GM13976 (cell line): ENCODE data around the gene ASXL1.
A peak's percentile ranks its signal among the peaks of the same experiment; 100 is the strongest.
"Not testable (repeated sequence)": the region's sequence is repeated elsewhere in the genome, so short reads cannot be mapped to it uniquely, and the experiment has no call there.

ENCODE experiments used
- DNase-seq: peaks from one replicate; pipeline ENCODE4 v3.0.0; 2012; ENCODE audit warnings: low spot score
- CTCF ChIP-seq: IDR thresholded peaks from 2 replicates; pipeline ENCODE4 v1.5.1; 2012; ENCODE audit warnings: borderline replicate concordance, mild to moderate bottlenecking; ENCODE audit not compliant: insufficient read depth; ENCODE audit errors: extremely low read depth, missing control alignments, control extremely low read depth
- in situ Hi-C: fragments of 300-500 bp; cut with MboI; formaldehyde crosslinking; loops from one replicate; pipeline ENCODE4 v1.12.0; 2022; ENCODE audit warnings: low sequenced_read_pairs, mixed read lengths, inconsistent platforms; ENCODE audit not compliant: unreplicated experiment

The ASXL1 gene

DNA sequence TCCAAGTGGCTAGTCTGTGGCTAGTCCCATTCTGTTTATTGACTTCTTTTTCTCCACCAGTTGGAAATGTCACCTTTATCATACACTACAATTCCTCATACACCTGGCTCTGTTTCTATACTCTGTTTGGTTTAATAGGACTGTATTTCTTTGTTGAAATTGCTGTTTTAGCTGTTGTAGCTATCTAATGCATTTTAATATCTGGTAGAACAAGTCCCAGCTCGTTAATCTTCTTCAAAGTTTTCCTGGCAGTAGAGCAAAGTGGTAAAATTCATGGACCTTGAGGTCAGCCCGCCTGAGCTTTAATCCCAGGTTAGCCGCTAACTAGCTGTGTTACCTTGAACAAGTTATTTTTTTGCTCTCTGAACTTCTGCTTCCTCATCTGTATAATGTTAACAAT lies 9.9 kb upstream of the ASXL1 start:
- in situ Hi-C loops: no loop called here
- no peak for TF ChIP-seq CTCF
- no peak for DNase-seq

- no peak for DNase-seq
- in situ Hi-C loops: no loop called here
- TF ChIP-seq CTCF: no peak
Observed at GRCh38 chr20:32350421-32350820, 7.7 kb upstream of the ASXL1 start.

DNA sequence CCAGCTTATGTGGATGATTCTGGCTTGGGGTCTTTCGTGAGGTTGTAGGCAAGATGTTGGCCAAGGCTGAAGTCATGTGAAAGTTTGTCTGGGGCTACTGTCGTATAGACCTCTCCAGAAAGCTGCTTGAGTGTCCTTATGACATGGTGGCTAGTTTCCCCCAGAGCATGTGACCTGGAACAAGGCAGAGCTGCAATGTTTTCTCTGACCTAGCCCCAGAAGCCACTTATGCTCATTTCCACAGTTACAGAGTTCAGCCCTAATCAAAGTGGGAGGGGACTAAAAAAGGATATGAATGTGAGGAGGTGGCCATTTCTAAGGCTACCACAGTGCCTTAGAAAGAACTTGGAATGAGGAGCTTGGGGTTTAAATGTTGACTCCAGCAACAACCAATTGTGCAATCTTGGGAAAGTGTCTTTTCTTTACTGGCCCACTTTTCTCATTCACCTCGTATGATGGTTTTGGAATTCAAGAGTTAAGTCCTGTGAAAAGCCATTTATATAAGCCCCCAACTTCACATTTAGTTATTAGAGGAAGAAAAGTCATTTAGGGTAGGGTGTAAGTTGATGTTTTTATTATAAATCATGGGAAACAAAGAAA lies 5.9 kb upstream of the ASXL1 start:
- DNase-seq: no peak
- in situ Hi-C loops: no loop called here
- no peak for TF ChIP-seq CTCF

DNA sequence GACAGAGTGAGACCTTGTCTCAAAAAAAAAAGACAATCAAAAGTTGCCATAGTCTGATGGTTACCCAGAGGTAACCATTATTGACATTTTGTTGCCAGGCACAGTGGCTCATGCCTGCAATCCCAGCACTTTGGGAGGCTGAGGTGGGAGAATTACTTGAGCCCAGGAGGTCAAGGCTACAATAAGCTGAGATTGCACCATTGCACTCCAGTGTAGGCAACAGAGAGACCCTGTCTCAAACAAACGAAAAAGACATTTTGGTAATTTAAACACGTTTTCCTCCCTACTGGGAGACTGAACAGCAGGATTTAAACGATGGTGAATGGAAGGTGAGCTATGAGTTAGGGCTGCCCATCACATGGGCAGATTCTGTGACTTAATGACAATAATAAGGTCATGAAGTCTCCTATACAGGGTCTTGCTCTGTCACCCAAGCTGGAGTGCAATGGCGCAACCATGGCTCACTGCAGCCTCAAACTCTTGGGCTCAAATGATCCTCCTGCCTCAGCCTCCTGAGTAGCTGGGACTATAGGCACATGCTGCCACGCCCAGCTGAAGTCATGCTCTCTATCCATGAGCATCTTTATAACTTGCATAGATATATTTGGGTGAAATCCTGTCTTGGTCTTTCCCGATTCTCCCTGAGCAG lies 4.2 kb upstream of the ASXL1 start:
- in situ Hi-C loops: no loop called here
- DNase-seq: no peak

DNA sequence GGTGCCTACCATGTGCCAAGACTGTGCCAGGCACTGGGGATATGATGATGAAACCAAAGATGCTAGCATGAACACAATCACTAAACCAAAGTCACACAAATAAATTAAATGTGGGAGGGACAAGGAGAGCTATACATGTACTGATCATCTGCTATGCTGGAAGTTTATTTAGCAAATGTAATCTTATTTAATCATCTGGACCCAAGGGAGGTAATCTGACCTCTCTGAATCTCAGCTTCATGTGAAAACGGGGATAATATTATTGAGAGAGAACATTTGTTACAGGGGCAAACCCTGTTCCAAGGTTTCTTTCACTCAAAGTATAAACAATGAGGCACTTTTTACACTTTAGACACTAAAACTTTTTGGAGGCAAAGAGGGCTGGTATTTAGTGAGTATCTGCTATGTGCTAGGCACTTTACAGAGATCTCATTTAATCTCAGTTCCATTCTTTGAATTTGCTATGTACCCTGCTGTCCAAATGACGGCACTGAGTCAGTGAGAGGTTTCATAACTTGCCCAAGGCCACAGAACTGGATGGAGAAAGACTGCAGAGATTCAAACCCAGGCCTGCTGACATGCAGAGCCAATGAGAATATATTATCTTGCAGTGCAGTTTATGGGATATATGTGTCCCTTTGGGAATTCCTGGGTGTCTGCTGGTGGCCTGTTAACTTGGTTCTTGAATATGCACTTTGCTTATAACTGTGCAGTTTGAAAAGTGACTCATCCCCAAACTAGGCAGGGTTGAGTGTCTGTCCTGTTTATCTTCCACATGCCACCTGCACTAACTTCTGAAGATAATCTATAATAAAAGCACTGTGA lies 3.3 kb upstream of the ASXL1 start:
- DNase-seq: no peak
- TF ChIP-seq CTCF: no peak
- in situ Hi-C loops: no loop called here

More for the DNA sequence above, 4.2 kb upstream of the ASXL1 start:
- TF ChIP-seq CTCF: no peak

GRCh38 chr20:32355417-32355841 lies 2.7 kb upstream of the ASXL1 start:
- in situ Hi-C loops: no loop called here
- no peak for TF ChIP-seq CTCF
- peak; percentile 44 for DNase-seq

GRCh38 chr20:32355907-32356621 lies 2.1 kb upstream of the ASXL1 start:
- in situ Hi-C loops, DNase-seq: not testable (repeated sequence)
